HT-29 (cell line): ENCODE results near the gene SPRR2A. TPM values are rescaled to one million over a fixed set of nuclear protein-coding genes. Genes with fewer than 3 reads are reported as not detected.
"Not testable (repeated sequence)": the region's sequence is repeated elsewhere in the genome, so short reads cannot be mapped to it uniquely, and the experiment has no call there.

Experiments used
- DNase-seq: peaks from one replicate; pipeline ENCODE4 v3.0.0-alpha.2; 2015; ENCODE audit warnings: low spot score
- total RNA-seq: library from RNA; depleted of rRNA; stranded (reverse); fragments of >200 nt; shearing (Covaris generic); gene quantifications from 2 replicates; pipeline ENCODE4 v1.2.3, GENCODE V29; 2014; rRNA removed

SPRR2A gene
- total RNA-seq, result not detected in 2 replicates

DNA sequence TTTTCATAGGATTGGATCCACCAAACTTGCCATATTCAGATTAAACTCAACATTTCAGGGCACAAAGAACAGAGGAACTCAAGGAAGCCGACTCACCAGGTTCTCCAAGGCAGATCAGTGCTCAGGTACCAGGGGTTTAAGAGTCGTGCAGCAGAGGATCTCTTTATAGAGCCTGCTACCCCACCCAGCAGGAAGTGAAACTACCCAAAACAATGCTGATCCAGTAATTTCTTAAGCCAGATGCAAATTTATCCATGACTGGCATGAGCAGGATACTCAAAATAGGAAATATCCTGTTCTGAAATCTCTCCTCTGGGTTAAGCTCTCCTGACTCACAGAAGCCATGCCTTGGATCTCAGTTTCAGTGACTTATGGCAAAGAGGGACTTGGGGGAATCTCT lies at the start of gene SPRR2A:
Gene SPRR2A (minus strand): TSS at position 138 of the 400 bp plus-strand sequence. CDS start 777 bp downstream, outside the sequence.
- DNase-seq, result no peak

DNA sequence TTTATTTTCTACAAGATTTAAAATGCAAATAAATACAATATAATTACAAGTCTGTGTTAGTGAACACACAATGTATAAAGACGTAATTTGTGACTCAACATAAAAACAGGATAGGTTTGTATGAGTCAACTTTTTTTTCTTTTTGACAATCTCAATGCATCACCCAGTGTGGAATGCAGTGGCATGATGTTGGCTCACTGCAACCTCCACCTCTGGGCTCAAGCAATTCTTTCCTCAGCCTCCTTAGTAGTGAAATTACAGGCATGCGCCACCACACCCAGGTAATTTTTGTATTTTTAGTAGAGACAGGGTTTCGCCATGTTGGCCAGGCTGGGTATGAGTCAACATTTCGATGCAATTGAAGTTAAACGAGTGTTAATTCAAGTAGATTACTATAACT lies 42.9 kb upstream of the SPRR2A start:
- no peak for DNase-seq

DNA sequence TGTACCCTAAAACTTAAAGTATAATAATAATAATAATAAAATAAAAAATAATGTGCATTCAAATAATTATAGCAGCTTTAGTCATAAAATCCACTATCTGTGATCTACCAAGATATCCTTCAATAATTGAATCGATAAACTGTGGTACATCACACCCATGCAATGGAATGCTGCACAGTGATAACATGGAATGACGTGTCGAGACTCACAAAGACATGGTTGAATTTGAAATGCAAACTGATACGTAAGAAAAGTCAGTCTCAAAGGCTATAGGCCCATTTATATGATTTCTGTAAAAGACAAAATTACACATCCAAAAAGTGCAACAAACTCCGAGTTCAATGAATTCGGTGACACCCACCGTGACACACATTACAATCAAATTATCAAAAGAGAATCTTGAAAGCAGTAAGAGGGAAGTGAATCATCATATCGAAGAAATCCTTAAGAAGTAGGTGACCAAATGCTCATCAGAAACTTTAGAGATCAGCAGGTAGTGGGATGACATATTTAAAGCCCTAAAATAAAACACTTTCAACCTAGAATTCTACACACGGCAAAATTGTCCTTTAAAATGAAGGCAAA lies 42.2 kb upstream of the SPRR2A start:
- no peak for DNase-seq

DNA sequence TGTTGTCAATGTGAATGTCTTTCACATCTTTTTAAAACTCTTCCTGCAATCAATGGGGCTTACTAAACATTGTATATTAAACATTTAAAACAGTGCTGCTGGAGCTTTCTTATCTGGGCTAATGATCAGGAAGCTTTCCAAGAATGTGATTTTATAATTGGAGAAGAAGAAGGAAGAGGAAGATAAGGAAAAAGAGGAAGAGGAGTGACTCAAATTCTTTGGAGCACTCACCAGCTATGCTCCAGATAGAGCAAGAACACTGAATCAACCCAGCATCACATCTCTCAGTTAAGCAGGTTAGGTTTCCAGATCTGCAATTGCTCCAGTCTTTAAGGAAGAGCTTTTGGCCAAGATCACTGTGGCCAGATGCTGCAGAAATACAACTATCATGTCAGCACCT lies 38.5 kb upstream of the SPRR2A start:
- no peak for DNase-seq

DNA sequence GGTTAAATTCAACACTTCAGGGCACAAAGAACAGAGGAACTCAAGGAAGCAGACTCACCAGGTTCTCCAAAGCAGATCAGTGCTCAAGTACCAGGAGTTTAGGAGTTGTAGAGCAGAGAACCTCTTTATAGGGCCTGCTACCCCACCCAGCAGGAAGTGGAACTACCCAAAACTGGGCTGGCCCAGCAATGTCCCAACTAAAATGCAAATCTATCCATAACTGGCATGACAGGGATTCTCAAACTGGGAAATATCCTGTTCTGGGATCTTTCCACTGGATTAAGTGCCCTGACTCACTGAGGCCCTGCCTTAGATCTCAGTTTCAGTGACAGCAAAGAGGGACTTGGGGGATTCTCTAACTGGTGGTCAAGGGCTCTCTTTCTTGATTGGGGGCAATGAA lies 37.1 kb upstream of the SPRR2A start, which contains the start of gene SPRR2E:
Gene SPRR2E (minus strand): TSS at position 101 of the 400 bp plus-strand sequence. CDS start 775 bp downstream, outside the sequence.
- no peak for DNase-seq

DNA sequence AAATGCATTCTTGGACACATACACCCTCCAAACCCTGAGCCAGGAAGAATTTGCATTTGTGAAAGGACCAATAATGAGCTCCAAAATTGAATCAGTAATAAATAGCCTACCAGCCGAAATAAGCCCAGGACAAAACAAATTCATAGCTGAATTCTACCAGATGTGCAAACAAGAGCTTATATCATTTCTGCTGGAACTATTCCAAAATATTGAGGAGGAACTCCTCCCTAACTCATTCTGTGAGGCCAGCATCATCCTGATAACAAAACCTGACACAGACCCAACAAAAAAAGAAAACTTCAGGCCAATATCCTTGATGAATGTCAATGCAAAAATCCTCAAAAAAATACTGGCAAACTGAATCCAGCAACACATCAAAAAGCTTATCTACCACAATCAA lies 30.3 kb upstream of the SPRR2A start:
- DNase-seq, result no peak

DNA sequence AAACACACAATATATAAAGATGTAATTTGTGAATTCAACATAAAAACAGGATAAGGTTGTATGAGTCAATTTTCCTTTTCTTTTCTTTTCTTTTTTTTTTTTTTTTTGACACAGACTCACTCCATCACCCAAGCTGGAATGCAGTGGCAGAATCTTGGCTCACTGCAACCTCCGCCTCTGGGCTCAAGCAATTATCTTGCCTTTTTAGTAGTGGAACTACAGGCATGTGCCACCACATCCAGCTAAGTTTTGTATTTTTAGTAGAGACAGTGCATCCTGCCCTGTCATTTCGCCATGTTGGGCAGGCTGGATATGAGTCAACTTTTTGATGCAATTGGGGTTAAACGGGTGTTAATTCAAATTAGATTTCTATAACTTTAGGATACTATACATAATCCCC lies 24.4 kb upstream of the SPRR2A start:
- DNase-seq, result no peak

DNA sequence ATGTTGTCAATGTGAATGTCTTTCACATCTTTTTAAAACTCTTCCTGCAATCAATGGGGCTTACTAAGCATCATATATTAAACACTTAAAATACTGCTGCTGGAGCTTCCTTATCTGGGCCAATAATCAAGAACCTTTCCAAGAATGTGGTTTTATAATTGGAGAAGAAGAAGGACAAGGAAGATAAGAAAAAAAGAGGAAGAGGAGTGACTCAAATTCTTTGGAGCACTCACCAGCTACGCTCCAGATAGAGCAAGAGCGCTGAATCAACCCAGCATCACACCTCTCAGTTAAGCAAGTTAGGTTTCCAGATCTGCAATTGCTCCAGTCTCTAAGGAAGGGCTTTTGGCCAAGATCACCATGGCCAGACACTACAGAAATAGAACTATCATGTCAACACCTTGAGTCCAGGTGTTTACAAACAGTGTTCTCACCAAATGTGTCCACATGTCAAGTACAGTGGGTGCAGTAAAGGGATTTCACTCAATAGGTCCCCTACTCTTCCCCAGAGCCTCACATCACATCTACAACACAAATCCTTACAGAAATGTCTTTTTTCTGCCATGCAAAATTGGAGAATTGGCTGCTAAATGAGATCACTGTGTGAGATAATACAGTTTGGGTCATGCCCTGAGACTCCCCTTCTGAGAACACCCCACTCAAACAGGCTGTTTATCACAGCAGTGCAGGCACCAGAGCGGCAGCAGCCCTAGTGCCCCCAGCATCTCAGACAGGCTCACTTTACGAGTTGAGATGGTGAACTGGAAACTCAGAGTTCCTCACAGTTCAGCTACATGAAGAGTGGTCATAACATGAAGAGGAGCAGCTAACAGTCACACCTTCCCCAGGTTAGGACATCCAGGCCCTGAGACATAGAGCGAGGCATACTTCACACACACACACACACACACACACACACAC lies 15.8 kb upstream of the SPRR2A start:
- no peak for DNase-seq

DNA sequence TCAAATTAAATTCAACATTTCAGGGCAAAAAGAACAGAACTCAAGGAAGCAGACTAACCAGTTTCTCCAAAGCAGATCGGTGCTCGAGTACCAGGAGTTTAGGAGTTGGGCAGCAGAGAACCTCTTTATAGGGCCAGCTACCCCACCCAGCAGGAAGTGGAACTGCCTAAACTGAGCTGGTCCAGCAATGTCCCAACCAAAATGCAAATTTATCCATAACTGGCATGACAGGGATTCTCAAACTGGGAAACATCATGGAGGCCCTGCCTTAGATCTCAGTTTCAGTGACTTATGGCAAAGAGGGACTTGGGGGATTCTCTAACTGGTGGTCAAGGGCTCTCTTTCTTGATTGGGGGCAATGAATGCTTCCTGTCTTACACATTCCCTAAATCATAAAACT lies 14.2 kb upstream of the SPRR2A start, which contains the start of gene SPRR2B:
Gene SPRR2B (minus strand): TSS at position 101 of the 400 bp plus-strand sequence. CDS start 772 bp downstream, outside the sequence.
- DNase-seq, result no peak

DNA sequence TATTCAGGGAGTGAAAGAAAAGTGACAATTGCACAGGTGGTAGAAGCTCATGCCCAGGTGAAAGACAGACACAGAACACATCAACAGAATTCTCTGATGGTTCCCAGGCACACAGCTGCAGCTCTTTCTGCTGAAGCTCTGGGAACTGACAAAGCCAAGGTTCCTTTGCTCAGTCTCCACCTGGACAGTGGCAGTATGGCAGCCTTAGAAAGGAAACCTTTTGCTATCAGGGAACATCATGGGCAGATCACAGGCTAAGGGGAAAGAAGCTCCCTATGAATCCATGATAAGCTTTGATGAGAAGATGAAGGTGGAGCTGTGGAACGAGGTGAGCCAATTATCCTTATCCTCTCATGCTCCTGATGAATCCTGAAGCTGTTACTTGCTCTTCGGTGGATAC lies 12.9 kb upstream of the SPRR2A start:
- DNase-seq, result no peak

DNA sequence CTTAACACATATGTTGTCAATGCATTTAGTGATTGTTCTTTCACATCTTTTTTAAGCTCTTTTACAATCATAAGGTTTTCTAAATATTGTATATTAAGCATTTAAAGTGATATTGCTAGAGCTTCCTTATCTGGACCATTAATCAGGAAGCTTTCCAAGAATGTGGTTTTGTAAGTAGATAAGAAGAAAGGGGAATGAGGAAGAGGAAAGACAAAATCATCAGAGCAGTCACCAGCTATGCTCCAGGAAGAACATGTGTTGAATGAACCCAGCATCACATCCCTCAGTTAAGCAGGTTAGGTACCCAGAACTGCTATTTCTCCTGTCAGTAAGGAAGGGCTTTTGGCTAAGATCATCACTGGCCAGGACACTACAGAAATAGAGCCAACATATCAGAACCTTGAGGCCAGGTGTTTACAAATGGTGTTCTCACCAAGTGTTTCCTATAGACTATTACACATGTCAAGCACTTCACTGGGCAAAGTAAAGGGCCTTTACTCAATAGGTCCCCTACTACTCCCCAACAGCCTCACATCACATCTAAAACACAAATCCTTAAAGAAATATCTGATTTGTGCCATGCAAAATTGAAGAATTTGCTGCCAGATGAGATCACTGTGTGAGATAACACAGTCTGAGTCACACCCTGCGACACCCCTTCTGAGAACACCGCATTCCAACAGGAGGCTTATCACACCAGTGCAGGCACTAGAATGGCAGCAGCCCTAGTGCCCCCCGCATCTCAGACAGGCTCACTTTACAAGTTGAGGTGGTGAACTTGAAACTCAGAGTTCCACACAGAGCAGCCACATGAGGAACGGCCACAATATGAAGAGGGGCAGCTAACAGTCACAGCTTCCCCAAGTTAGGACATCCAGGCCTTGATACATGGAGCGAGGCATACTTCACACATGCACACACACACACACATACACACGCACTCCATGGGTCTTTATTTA lies 1.8 kb upstream of the SPRR2A start:
- DNase-seq, result no peak

DNA sequence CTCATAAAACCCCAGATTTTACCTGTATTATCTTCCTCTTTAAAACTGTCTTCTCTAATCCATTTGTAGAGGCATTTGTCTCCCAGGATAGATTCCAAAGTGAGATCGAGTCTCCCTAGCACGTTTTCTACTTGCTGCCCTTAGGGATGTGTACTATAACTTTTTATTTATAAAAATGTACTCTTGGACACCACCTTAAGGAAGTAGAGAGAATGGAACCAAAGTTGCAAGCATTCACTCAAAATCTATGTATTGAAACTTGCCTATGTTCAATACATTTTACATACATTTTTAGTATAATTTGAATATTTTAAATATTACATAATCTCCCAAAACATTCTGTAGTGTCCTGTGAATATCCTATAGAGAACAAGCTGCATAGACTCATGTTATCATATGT lies 842 bp upstream of the SPRR2A start:
- DNase-seq, result no peak

DNA sequence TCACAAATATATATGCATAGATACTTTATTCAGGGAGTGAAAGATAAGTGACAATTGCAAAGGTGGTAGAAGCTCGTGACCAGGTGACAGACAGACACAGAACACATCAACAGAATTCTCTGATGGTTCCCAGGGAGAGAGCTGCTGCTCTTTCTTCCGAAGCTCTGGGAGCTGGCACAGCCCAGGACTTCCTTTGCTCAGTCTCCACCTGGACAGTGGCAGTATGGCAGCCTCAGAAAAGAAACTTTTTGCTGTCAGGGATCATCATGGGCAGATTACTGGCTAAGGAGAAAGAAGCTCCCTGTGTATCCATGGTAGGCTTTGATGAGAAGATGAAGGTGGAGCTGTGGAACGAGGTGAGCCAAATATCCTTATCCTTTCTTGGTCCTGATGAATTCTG lies 1.2 kb downstream of the SPRR2A start:
- DNase-seq, result not testable (repeated sequence)

DNA sequence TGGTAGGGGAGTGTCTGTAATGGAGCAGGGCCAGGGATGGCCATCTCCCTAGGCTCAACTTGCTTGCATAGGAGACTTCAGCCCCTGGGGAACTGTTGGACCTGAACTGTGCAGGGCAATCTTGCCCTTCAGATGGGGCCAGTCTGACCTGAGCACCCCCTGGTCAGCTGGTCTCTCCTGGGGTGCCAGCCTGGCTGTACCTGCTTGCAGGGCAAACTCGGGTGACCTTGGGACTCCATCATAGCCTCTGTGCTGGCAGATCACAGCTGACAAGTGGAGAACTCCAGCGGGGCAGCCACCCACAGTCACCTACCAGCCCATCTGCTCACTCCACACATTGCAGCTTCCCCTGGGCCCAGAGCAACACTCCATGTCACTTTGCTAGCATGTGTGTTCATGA lies 8.1 kb downstream of the SPRR2A start:
- no peak for DNase-seq

DNA sequence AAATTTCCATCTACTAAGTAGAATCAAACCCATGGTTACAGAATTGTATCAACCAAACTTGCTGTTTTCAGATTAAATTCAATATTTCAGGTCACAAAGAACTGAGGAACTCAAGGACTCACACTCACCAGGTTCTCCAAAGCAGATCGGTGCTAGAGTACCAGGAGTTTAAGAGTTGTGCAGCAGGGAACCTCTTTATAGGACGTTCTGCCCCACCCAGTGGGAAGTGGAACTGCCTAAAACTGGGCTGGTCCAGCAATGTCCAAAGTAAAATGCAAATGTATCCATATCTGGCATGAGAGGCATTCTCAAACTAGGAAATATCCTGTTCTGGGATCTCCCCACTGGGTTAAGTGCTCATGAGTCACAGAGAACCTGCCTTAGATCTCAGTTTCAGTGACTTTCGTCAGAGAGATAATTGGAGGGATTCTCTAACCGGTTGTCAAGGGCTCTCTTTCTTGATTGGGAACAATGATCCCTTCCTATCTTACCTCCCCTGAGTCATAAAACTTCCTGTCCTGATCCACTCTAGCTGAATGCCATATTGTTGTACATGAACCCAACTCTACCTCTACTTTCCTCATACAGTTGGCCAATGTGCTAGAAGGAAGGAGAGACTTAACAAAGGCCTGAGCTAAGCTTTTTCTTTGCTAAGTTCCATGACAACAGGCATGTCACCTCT lies 16.2 kb downstream of the SPRR2A start, which contains the start of gene SPRR2D:
Gene SPRR2D (minus strand): TSS at position 171 of the 682 bp plus-strand sequence. CDS start 774 bp downstream, outside the sequence.
- DNase-seq, result no peak

DNA sequence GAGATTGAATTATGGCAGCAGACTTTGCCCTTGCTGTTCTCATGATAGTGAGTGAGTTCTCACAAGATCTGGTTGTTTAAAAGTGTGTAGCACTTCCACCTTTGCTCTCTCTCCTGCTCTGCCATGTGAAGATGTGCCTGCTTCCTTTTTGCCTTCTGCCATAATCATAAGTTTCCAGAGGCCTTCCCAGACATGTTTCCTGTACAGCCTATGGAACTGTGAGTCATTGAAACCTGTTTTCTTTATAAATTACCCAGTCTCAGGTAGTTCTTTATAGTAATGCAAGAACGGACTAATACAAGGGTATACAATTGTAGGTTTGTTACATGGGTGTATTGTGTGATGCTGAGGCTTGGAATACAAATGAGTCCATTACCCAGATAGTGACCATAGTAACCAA lies 22.1 kb downstream of the SPRR2A start:
- no peak for DNase-seq

DNA sequence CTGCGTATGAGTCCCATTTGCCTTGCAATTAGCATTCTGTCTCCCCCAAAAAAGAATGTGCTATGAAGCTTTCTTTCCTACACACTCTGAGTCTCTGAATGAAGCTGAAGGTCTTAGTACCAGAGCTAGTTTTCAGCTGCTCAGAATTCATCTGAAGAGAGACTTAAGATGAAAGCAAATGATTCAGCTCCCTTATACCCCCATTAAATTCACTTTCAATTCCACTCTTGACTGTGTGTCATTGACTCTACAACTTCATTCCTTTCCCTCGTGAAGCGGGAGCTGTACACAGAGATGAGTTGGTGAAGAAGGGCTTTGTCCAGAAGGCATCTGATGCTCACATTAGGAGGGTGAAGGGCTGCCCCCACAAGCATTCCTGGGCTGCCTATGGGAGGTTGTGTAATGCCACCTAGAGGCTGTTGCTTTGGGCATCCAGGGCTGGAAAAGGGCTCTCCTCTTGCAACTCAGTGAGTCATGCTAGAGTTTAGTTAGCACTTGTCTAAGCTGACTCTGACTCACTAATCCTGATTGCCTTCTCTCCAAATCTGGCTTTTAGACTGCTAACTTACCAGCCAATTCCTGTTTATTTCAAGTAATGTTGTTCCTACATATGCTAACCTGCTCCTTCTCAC lies 24.5 kb downstream of the SPRR2A start:
- peak; percentile 69 for DNase-seq

DNA sequence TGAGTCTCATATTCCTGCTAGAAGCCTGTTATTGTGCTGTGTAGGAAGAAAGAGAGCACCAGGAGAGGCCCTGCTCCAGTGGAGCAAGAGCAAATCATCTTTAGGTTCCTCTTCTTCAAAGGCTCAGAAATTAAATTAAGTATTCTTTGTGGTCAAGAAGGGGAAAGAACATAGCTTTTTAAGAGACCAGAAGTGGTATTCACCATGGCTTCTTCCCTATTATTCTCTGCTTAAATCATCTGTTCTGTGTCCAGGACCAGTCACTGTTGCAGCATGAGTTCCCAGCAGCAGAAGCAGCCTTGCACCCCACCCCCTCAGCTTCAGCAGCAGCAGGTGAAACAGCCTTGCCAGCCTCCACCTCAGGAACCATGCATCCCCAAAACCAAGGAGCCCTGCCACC lies 25.2 kb downstream of the SPRR2A start:
- DNase-seq, result no peak

DNA sequence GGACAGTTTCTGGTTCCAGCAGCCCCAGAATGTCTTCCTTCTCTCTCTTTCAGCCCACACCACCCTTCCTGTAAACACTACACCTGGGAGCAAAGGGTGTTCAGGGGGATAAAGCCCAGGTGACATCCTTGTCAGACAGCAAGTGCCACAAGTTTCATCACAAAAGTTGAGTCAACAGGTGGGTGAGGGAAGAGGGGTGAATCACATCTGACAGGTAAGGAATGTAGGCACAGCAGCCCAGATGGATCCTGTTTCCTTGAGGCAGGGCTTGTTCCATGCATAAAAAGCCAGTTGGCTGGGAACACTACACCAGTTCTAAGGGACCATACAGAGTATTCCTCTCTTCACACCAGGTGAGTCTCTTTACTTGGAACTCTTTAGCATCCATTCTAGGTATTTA lies 26.4 kb downstream of the SPRR2A start, which contains the start of gene SPRR1B:
Gene SPRR1B (plus strand): TSS at position 309 of the 400 bp plus-strand sequence. CDS start 1,143 bp downstream, outside the sequence.
- peak; percentile 4 for DNase-seq

DNA sequence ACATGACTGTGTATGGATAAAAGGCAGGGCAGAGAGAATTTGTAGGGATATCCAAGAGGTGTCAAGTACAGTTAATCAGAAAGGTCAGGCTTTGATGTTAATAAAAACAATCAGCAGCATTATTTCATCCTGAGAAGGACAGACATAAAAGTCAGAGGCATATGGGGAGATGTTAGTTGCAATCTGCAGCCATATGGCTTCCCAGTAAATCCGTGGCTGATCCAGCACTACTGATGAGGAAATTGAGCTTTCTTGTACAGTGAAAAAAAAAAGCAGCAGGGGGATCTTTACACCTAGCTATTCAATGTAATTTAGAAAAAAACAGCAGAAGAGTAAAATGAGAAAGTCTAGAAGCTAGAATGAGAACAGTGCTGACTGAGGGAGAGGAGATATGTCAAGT lies 28.5 kb downstream of the SPRR2A start:
- no peak for DNase-seq
